ENCODE data around the gene MAP2K5.
"Not testable (repeated sequence)": the region's sequence is repeated elsewhere in the genome, so short reads cannot be mapped to it uniquely, and the experiment has no call there.

DNA sequence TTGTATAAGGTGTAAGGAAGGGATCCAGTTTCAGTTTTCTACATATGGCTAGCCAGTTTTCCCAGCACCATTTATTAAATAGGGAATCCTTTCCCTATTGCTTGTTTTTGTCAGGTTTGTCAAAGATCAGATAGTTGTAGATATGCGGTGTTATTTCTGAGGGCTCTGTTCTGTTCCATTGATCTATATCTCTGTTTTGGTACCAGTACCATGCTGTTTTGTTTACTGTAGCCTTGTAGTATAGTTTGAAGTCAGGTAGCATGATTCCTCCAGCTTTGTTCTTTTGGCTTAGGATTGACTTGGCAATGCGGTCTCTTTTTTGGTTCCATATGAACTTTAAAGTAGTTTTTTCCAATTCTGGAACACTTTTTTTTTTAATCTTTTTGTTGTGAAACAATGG is 130.3 kb downstream of the MAP2K5 start:
- TF ChIP-seq, protein P1, sequence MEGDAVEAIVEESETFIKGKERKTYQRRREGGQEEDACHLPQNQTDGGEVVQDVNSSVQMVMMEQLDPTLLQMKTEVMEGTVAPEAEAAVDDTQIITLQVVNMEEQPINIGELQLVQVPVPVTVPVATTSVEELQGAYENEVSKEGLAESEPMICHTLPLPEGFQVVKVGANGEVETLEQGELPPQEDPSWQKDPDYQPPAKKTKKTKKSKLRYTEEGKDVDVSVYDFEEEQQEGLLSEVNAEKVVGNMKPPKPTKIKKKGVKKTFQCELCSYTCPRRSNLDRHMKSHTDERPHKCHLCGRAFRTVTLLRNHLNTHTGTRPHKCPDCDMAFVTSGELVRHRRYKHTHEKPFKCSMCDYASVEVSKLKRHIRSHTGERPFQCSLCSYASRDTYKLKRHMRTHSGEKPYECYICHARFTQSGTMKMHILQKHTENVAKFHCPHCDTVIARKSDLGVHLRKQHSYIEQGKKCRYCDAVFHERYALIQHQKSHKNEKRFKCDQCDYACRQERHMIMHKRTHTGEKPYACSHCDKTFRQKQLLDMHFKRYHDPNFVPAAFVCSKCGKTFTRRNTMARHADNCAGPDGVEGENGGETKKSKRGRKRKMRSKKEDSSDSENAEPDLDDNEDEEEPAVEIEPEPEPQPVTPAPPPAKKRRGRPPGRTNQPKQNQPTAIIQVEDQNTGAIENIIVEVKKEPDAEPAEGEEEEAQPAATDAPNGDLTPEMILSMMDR (IDR thresholded peaks at IDR 0.05): not testable (repeated sequence)
- TF ChIP-seq POLR2AphosphoS5 (IDR thresholded peaks at IDR 0.05): not testable (repeated sequence)
